ENCODE results near the gene LMO7. TPM values are rescaled to one million over a fixed set of nuclear protein-coding genes. Genes with fewer than 3 reads are reported as not detected.

Gene LMO7
- total and polyA plus RNA-seq, 2 of the 13 experiments (the other 11 are each of a cell fraction or from before 2014, with no cell fraction given) = 34.0 to 121 TPM

GRCh38 chr13:75661443-75661842 lies 25.3 kb downstream of the LMO7 start:
- H3K9ac ChIP-seq (ENCODE audit: insufficient read depth, low read depth, low read length) = no peak overlapping the region
- H3K27me3 ChIP-seq (ENCODE audit: control insufficient read depth in 1 of 2, insufficient read depth in 2 of 2, low read length in 2 of 2) = no peaks in the 10 kb centered on the region
- H2AFZ ChIP-seq (ENCODE audit: low read length) = no peak overlapping the region
- DNase-seq (ENCODE audit: low spot score) (no peak), ATAC-seq (no peak), FAIRE-seq (no peak)
- TF ChIP-seq EHMT2 (IDR thresholded peaks at IDR 0.05; ENCODE audit: borderline replicate concordance, low read depth, low read length) (no peak), ZNF513 (CRISPR knock-in tag; conservative IDR thresholded peaks at IDR 0.05) (no peak), NFIB (CRISPR knock-in tag; IDR thresholded peaks at IDR 0.05; ENCODE audit: borderline replicate concordance) (no peak), CSRNP2 (CRISPR knock-in tag; conservative IDR thresholded peaks at IDR 0.05; ENCODE audit: low read depth) (no peak), ZNF101 (CRISPR knock-in tag; IDR thresholded peaks at IDR 0.05; ENCODE audit: borderline replicate concordance, low read depth) (no peak), ZNF749 (CRISPR knock-in tag; IDR thresholded peaks at IDR 0.05; ENCODE audit: borderline replicate concordance) (no peak), ARID2 (CRISPR knock-in tag; IDR thresholded peaks at IDR 0.05; ENCODE audit: borderline replicate concordance) (no peak), DR1 (CRISPR knock-in tag; IDR thresholded peaks at IDR 0.05) (no peak), RFXANK (CRISPR knock-in tag; IDR thresholded peaks at IDR 0.05) (no peak), E2F2 (CRISPR knock-in tag; IDR thresholded peaks at IDR 0.05; ENCODE audit: borderline replicate concordance) (no peak), SALL2 (CRISPR knock-in tag; IDR thresholded peaks at IDR 0.05) (no peak), MBD4 (IDR thresholded peaks at IDR 0.05; ENCODE audit: borderline replicate concordance, low read length) (no peak), TARDBP (CRISPR knock-in tag; IDR thresholded peaks at IDR 0.05) (no peak), ZNF724P (CRISPR knock-in tag; IDR thresholded peaks at IDR 0.05; ENCODE audit: borderline replicate concordance) (no peak), ZBTB1 (CRISPR knock-in tag; IDR thresholded peaks at IDR 0.05; ENCODE audit: borderline replicate concordance) (no peak), ATM (IDR thresholded peaks at IDR 0.05; ENCODE audit: borderline replicate concordance) (no peak), SNAPC2 (CRISPR knock-in tag; IDR thresholded peaks at IDR 0.05) (no peak), ZFP36L1 (CRISPR knock-in tag; IDR thresholded peaks at IDR 0.05) (no peak), KDM6A (CRISPR knock-in tag; IDR thresholded peaks at IDR 0.05; ENCODE audit: low read depth) (no peak), ZBTB7A (CRISPR knock-in tag; IDR thresholded peaks at IDR 0.05) (no peak)
- POLR2A ChIA-PET = no interaction called here
- no peak overlapping the region for H3K27ac ChIP-seq (ENCODE audit: extremely low read length, insufficient read depth, low read length)
- H3K9me3 ChIP-seq (ENCODE audit: low read length) = no peaks in the 10 kb centered on the region
- no peaks in the 10 kb centered on the region for H4K20me1 ChIP-seq (ENCODE audit: insufficient read depth, low read length)
- no peak overlapping the region for H3K4me3 ChIP-seq (replicated peaks in 1 of 3; ENCODE audit: insufficient read depth in 1 of 3, low read depth in 2 of 3, low read length in 3 of 3)
- WGBS (ENCODE audit: low lambda C conversion rate) = 91% methylated on average over 4 of the region's 4 CpGs
- no peaks in the 10 kb centered on the region for H3K79me2 ChIP-seq (ENCODE audit: insufficient read depth, low read length)
- H3K36me3 ChIP-seq (replicated peaks in 1 of 2; ENCODE audit: control insufficient read depth in 1 of 2, insufficient read depth in 2 of 2, low read length in 2 of 2) = no peaks in the 10 kb centered on the region; a peak in 1 of 5 replicates
- H3K4me2 ChIP-seq (ENCODE audit: low read depth, low read length) = no peak overlapping the region
- CTCF ChIA-PET (ENCODE audit: low intra/inter-chr PET ratio, low total read pairs) = no interaction called here
- intact Hi-C loops (cut with micrococcal nuclease; ENCODE audit: unreplicated experiment) = loop anchor here (5.0 kb wide), 1 partner anchor 54 kb away; no protein-coding TSS in a partner anchor
- in situ Hi-C loops (cut with HindIII; ENCODE audit: extremely low pct_ligation_motif_present, low pct_unique_long_range_greater_than_20kb) = loop anchor here (25.0 kb wide), 1 partner anchor 351 kb away; no protein-coding TSS in a partner anchor
- H3K4me1 ChIP-seq (ENCODE audit: insufficient read depth, low read length) = peaks cover 12% of the 10 kb centered on the region
- BruUV-seq (replicated peaks) = no TSS peak

Measured in HepG2 (cell line).